ENCODE results near the gene TRIM3.

- TF ChIP-seq, protein P1, sequence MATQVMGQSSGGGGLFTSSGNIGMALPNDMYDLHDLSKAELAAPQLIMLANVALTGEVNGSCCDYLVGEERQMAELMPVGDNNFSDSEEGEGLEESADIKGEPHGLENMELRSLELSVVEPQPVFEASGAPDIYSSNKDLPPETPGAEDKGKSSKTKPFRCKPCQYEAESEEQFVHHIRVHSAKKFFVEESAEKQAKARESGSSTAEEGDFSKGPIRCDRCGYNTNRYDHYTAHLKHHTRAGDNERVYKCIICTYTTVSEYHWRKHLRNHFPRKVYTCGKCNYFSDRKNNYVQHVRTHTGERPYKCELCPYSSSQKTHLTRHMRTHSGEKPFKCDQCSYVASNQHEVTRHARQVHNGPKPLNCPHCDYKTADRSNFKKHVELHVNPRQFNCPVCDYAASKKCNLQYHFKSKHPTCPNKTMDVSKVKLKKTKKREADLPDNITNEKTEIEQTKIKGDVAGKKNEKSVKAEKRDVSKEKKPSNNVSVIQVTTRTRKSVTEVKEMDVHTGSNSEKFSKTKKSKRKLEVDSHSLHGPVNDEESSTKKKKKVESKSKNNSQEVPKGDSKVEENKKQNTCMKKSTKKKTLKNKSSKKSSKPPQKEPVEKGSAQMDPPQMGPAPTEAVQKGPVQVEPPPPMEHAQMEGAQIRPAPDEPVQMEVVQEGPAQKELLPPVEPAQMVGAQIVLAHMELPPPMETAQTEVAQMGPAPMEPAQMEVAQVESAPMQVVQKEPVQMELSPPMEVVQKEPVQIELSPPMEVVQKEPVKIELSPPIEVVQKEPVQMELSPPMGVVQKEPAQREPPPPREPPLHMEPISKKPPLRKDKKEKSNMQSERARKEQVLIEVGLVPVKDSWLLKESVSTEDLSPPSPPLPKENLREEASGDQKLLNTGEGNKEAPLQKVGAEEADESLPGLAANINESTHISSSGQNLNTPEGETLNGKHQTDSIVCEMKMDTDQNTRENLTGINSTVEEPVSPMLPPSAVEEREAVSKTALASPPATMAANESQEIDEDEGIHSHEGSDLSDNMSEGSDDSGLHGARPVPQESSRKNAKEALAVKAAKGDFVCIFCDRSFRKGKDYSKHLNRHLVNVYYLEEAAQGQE (IDR thresholded peaks at IDR 0.05; ENCODE audit: insufficient read depth in 1 of 2, low read depth in 2 of 2, low read length in 2 of 2): no peak
- TF ChIP-seq POLR2AphosphoS5 (IDR thresholded peaks at IDR 0.05; ENCODE audit: low read depth, low read length) (no peak), TAF1 (IDR thresholded peaks at IDR 0.05; ENCODE audit: borderline replicate concordance, insufficient read depth, low read length) (no peak)
Measured at GRCh38 chr11:6452219-6452618, 21.5 kb downstream of the TRIM3 start.
